ENCODE data around the gene DLG1.

Gene DLG1

GRCh38 chr3:197239857-197240256 lies 58.6 kb downstream of the DLG1 start:
- ChIA-PET CTCF (interaction anchor here (1.0 to 2.4 kb wide), 2 partner anchors 17 to 53 kb away, joined by 3 to 9 read pairs; no protein-coding TSS in a partner anchor), POLR2A (no interaction called here)
- no peak for TF ChIP-seq CTCF (IDR thresholded peaks at IDR 0.05; ENCODE audit: control extremely low read depth, extremely low read depth, low read depth, missing control alignments)
- DNase-seq (ENCODE audit: extremely low spot score) = no peak

- TF ChIP-seq CTCF (IDR thresholded peaks at IDR 0.05; ENCODE audit: control extremely low read depth, extremely low read depth, low read depth, missing control alignments) = no peak
- CTCF ChIA-PET = interaction anchor here (4.1 kb wide), 1 partner anchor 18 kb away, joined by 27 read pairs; no protein-coding TSS in a partner anchor
- DNase-seq (ENCODE audit: extremely low spot score) = no peak
- POLR2A ChIA-PET = no interaction called here
These were observed 59.6 kb downstream of the DLG1 start for GRCh38 chr3:197238842-197239241.

- TF ChIP-seq CTCF (IDR thresholded peaks at IDR 0.05; ENCODE audit: control extremely low read depth, extremely low read depth, low read depth, missing control alignments) = no peak
- DNase-seq (ENCODE audit: extremely low spot score) = no peak
- POLR2A ChIA-PET = no interaction called here
- CTCF ChIA-PET = interaction anchor here (1.0 to 8.3 kb wide), 4 partner anchors 8 to 61 kb away, joined by 3 to 50 read pairs (median 16); no protein-coding TSS in a partner anchor
These were observed 60.5 kb downstream of the DLG1 start for GRCh38 chr3:197237897-197238296.

GRCh38 chr3:197236362-197236761 lies 62.0 kb downstream of the DLG1 start:
- no peak for TF ChIP-seq CTCF (IDR thresholded peaks at IDR 0.05; ENCODE audit: control extremely low read depth, extremely low read depth, low read depth, missing control alignments)
- ChIA-PET CTCF (interaction anchor here (1.1 to 8.3 kb wide), 6 partner anchors 12 to 274 kb away, joined by 3 to 50 read pairs (median 3); no protein-coding TSS in a partner anchor), POLR2A (no interaction called here)
- no peak for DNase-seq (ENCODE audit: extremely low spot score)

DNA sequence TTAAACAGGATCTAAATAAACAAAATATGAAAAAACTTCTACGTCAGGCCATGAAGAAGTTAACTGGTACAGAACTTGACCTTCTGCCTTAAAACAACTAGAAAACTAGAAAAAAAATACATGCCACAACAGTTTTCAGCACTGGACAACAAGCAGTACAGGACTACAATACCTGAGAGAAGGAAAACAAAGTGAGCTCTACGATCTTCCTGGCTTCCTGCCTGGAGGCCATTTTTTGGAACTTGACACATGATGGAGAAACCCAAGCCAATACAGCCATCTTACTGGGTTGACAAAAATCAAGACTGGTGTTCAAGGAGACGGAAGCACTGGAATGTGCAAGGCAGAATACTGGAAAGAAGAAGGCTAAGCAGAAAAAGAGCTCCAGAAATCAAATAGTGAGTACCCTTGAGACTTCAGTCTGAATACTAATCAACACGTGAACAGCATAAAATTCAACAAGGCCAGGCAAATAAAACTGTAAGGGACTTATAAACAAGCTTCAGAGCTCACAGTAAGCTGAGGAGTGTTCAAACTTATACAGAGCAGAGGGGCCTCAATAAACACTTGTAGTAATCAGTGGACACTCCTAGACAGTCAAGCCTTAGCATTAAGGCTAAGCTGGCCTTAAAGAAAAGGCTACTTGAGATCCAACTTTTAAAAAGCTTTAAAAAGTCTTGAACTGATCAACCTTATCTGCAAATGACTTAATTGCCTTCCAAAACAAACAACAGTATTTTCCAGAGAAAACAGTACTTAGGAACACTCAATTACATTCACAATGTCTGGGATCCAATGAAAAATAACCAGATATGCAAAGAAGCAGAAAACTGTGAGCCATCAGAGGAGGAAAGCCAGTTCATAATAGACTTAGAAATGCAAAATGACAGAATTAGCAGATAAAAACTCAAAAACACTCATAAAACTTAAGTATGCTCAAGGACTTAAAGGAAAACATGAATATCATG lies 63.2 kb downstream of the DLG1 start:
- POLR2A ChIA-PET = no interaction called here

More for the DNA sequence above, 63.2 kb downstream of the DLG1 start:
- DNase-seq (ENCODE audit: extremely low spot score) = no peak
- CTCF ChIA-PET = interaction anchor here (0.8 to 8.3 kb wide), 4 partner anchors 11 to 21 kb away, joined by 4 to 50 read pairs (median 16); no protein-coding TSS in a partner anchor
- no peak for TF ChIP-seq CTCF (IDR thresholded peaks at IDR 0.05; ENCODE audit: control extremely low read depth, extremely low read depth, low read depth, missing control alignments)

Measured in GM10248 (cell line).